ENCODE data around the gene CADM4.
"Not testable (repeated sequence)": the region's sequence is repeated elsewhere in the genome, so short reads cannot be mapped to it uniquely, and the experiment has no call there.

The CADM4 gene
- total RNA-seq = 0 to 1.0 reads per million in 2 donors

GRCh38 chr19:43639519-43640423, at the start of gene CADM4:
TSS of gene CADM4 (minus strand) at chr19:43639850. CDS start at chr19:43639790, 60 bp downstream.
- DNase-seq = peak; percentile 22 to 66 (median 34)

GRCh38 chr19:43688059-43688701, 48.5 kb upstream of the CADM4 start:
- DNase-seq = no peak

- DNase-seq = no peak
Observed at GRCh38 chr19:43687660-43687997, 48.0 kb upstream of the CADM4 start.

- no peak for DNase-seq
Observed at GRCh38 chr19:43684326-43684725, 44.7 kb upstream of the CADM4 start.

- no peak for DNase-seq
Observed at GRCh38 chr19:43683905-43684304, 44.3 kb upstream of the CADM4 start.

GRCh38 chr19:43682824-43683661, 43.4 kb upstream of the CADM4 start:
- DNase-seq = no peak

GRCh38 chr19:43682269-43682668, 42.6 kb upstream of the CADM4 start:
- DNase-seq = not testable (repeated sequence)

- no peak for DNase-seq
Observed at GRCh38 chr19:43681821-43682220, 42.2 kb upstream of the CADM4 start.

GRCh38 chr19:43678512-43679261, 39.0 kb upstream of the CADM4 start:
- DNase-seq = no peak

GRCh38 chr19:43675906-43676305, 36.3 kb upstream of the CADM4 start:
- DNase-seq = no peak

- no peak for DNase-seq
Observed at GRCh38 chr19:43675269-43675879, 35.7 kb upstream of the CADM4 start.

GRCh38 chr19:43674596-43674995, 34.9 kb upstream of the CADM4 start:
- DNase-seq = no peak

GRCh38 chr19:43674183-43674582, 34.5 kb upstream of the CADM4 start:
- DNase-seq = no peak

- DNase-seq = no peak
Observed at GRCh38 chr19:43673637-43674036, 34.0 kb upstream of the CADM4 start.

- no peak for DNase-seq
Observed at GRCh38 chr19:43672061-43672679, 32.5 kb upstream of the CADM4 start.

- peak; percentile 90 to 96 (median 94) for DNase-seq
Observed at GRCh38 chr19:43668406-43669109, 28.9 kb upstream of the CADM4 start.

- no peak for DNase-seq
Observed at GRCh38 chr19:43667876-43668405, 28.3 kb upstream of the CADM4 start.

- DNase-seq = no peak
Observed at GRCh38 chr19:43667126-43667875, 27.7 kb upstream of the CADM4 start.

- DNase-seq = peak in 3 of 5 experiments; percentile 33 to 63 (median 62)
Observed at GRCh38 chr19:43664018-43664417, 24.4 kb upstream of the CADM4 start.

- DNase-seq = no peak
Observed at GRCh38 chr19:43662487-43662886, 22.8 kb upstream of the CADM4 start.

Measured in T-helper 2 cell (primary cell).